Activated T-cell treated with anti-CD3 and anti-CD28 coated beads for 4 hours (primary cell): ENCODE results near the gene MBD2.
A peak's percentile ranks its signal among the peaks of the same experiment; 100 is the strongest.
"Not testable (repeated sequence)": the region's sequence is repeated elsewhere in the genome, so short reads cannot be mapped to it uniquely, and the experiment has no call there.

Experiments used
- DNase-seq: peaks from one replicate; pipeline ENCODE4 v3.0.0-alpha.2; 2020

The MBD2 gene

GRCh38 chr18:54233747-54234146 lies 9.3 kb upstream of the MBD2 start:
- no peak for DNase-seq

- DNase-seq: no peak
These were observed 8.8 kb upstream of the MBD2 start for GRCh38 chr18:54233228-54233625.

GRCh38 chr18:54232485-54233227 lies 8.2 kb upstream of the MBD2 start:
- DNase-seq: no peak

- no peak for DNase-seq
These were observed 5.1 kb upstream of the MBD2 start for GRCh38 chr18:54229421-54230059.

- no peak for DNase-seq
These were observed 3.9 kb upstream of the MBD2 start for GRCh38 chr18:54228364-54228763.

- peak; percentile 12 for DNase-seq
These were observed 764 bp downstream of the MBD2 start for GRCh38 chr18:54223568-54224241.

GRCh38 chr18:54222922-54223567 lies 1.4 kb downstream of the MBD2 start:
- DNase-seq: no peak

GRCh38 chr18:54220406-54220805 lies 4.1 kb downstream of the MBD2 start:
- DNase-seq: no peak

- DNase-seq: not testable (repeated sequence)
These were observed 5.7 kb downstream of the MBD2 start for GRCh38 chr18:54218803-54219202.

GRCh38 chr18:54218299-54218698 lies 6.2 kb downstream of the MBD2 start:
- DNase-seq: no peak

GRCh38 chr18:54217624-54218023 lies 6.8 kb downstream of the MBD2 start:
- no peak for DNase-seq

- DNase-seq: no peak
These were observed 9.4 kb downstream of the MBD2 start for GRCh38 chr18:54215069-54215468.

GRCh38 chr18:54210463-54210862 lies 14.0 kb downstream of the MBD2 start:
- DNase-seq: no peak

GRCh38 chr18:54209471-54210180 lies 14.8 kb downstream of the MBD2 start:
- DNase-seq: no peak

GRCh38 chr18:54206447-54206846 lies 18.0 kb downstream of the MBD2 start:
- no peak for DNase-seq

GRCh38 chr18:54205959-54206358 lies 18.5 kb downstream of the MBD2 start:
- DNase-seq: no peak

GRCh38 chr18:54205448-54205847 lies 19.0 kb downstream of the MBD2 start:
- DNase-seq: not testable (repeated sequence)

GRCh38 chr18:54204883-54205282 lies 19.6 kb downstream of the MBD2 start:
- DNase-seq: no peak

- no peak for DNase-seq
These were observed 20.6 kb downstream of the MBD2 start for GRCh38 chr18:54203914-54204313.

GRCh38 chr18:54202851-54203250 lies 21.6 kb downstream of the MBD2 start:
- no peak for DNase-seq

GRCh38 chr18:54197747-54198411 lies 26.6 kb downstream of the MBD2 start:
- no peak for DNase-seq

GRCh38 chr18:54193786-54194185 lies 30.7 kb downstream of the MBD2 start:
- DNase-seq: no peak
